HepG2 (cell line): ENCODE data around the gene SERTAD1. TPM values are rescaled to one million over a fixed set of nuclear protein-coding genes. Genes with fewer than 3 reads are reported as not detected.

Source experiments
- FOXJ3 ChIP-seq: sonication (generic); formaldehyde crosslinking; IDR thresholded peaks from 2 replicates; pipeline ENCODE4 v1.4.0; 2020; ENCODE audit warnings: missing genetic modification reagents, mild to moderate bottlenecking, borderline replicate concordance
- HNRNPK ChIP-seq: fragments of 200-400 bp; formaldehyde crosslinking; IDR thresholded peaks from 2 replicates; pipeline ENCODE4 v1.6.1; 2018; ENCODE audit warnings: low read length, low read depth, moderate library complexity, mild to moderate bottlenecking; ENCODE audit not compliant: poor library complexity, severe bottlenecking
- HNRNPUL1 ChIP-seq: fragments of 200-400 bp; formaldehyde crosslinking; IDR thresholded peaks from 2 replicates; pipeline ENCODE4 v1.6.1; 2017; ENCODE audit warnings: low read depth, mild to moderate bottlenecking, low read length, moderate library complexity
- LCORL ChIP-seq, 2 experiments: fragments of 450-650 bp in 1 of 2; sonication (generic) in 1 of 2; formaldehyde crosslinking in 1 of 2; IDR thresholded peaks; 2 replicates each; pipeline versions ENCODE4 v1.5.0 to v1.6.1; 2017 to 2020; ENCODE audit warnings: antibody characterized with exemption in 1 of 2, missing genetic modification reagents in 1 of 2
- MTF1 ChIP-seq: sonication (generic); formaldehyde crosslinking; IDR thresholded peaks from 2 replicates; pipeline ENCODE4 v1.5.0; 2020; ENCODE audit warnings: missing genetic modification reagents
- PITX1 ChIP-seq: sonication (generic); formaldehyde crosslinking; IDR thresholded peaks from 2 replicates; pipeline ENCODE4 v1.5.1; 2020; ENCODE audit warnings: mild to moderate bottlenecking, missing genetic modification reagents
- RAD21 ChIP-seq: fragments of 450-650 bp; formaldehyde crosslinking; IDR thresholded peaks from 2 replicates; pipeline ENCODE4 v1.5.0; 2020; ENCODE audit warnings: mild to moderate bottlenecking
- RBFOX2 ChIP-seq: fragments of 200-400 bp; formaldehyde crosslinking; IDR thresholded peaks from 2 replicates; pipeline ENCODE4 v1.6.1; 2017; ENCODE audit warnings: low read depth, mild to moderate bottlenecking, low read length
- ZNF432 ChIP-seq: sonication (generic); formaldehyde crosslinking; IDR thresholded peaks from 2 replicates; pipeline ENCODE4 v1.5.0; 2020; ENCODE audit warnings: missing genetic modification reagents, mild to moderate bottlenecking, borderline replicate concordance
- ZNF589 ChIP-seq: sonication (generic); formaldehyde crosslinking; conservative IDR thresholded peaks from 2 replicates; pipeline ENCODE4 v1.8.0; 2022; ENCODE audit warnings: mild to moderate bottlenecking, moderate library complexity, missing genetic modification reagents
- ZNF619 ChIP-seq: sonication (generic); formaldehyde crosslinking; IDR thresholded peaks from 2 replicates; pipeline ENCODE4 v1.4.0; 2020; ENCODE audit warnings: mild to moderate bottlenecking, missing genetic modification reagents
- ZNF883 ChIP-seq: sonication (generic); formaldehyde crosslinking; IDR thresholded peaks from 2 replicates; pipeline ENCODE4 v1.5.1; 2020; ENCODE audit warnings: mild to moderate bottlenecking, missing genetic modification reagents; ENCODE audit errors: not compliant biosample characterization
- polyA plus RNA-seq, 8 experiments: library from polyadenylated mRNA; depleted of rRNA in 3 of 8; stranded (reverse) in 7 of 8; unstranded in 1 of 8; fragments of >200 nt; fragmentation: Illumina TruSeq in 4 of 8; extraction: Trizol in 4 of 8; gene quantifications; 2 replicates each; pipeline versions ENCODE4 v1.2.1 to v1.2.3, GENCODE V29; 2011 to 2016; ENCODE audit warnings: low read depth in 4 of 8, missing spikeins in 1 of 8, mixed read lengths in 1 of 8; ENCODE audit not compliant: insufficient read depth in 1 of 8
- total RNA-seq, 5 experiments: library from RNA; depleted of rRNA; stranded (reverse); fragments of >200 nt; fragmentation: Illumina TruSeq; extraction: Trizol; gene quantifications; 2 replicates each; pipeline ENCODE4 v1.2.3, GENCODE V29; 2016; ENCODE audit warnings: low read depth in 1 of 5
- TF ChIP-seq, protein P1 (sequence below): sonication (generic); formaldehyde crosslinking; IDR thresholded peaks from 2 replicates; pipeline ENCODE4 v1.5.0; 2020; ENCODE audit warnings: missing genetic modification reagents, mild to moderate bottlenecking, borderline replicate concordance
- TF ChIP-seq, protein P2 (sequence below): sonication (generic); formaldehyde crosslinking; IDR thresholded peaks from 2 replicates; pipeline ENCODE4 v1.4.0; 2020; ENCODE audit warnings: missing genetic modification reagents
- TF ChIP-seq, protein P3 (sequence below): sonication (generic); formaldehyde crosslinking; IDR thresholded peaks from 2 replicates; pipeline ENCODE4 v1.5.0; 2020; ENCODE audit warnings: mild to moderate bottlenecking, missing genetic modification reagents
- TF ChIP-seq, protein P4 (sequence below): sonication (generic); formaldehyde crosslinking; IDR thresholded peaks from 2 replicates; pipeline ENCODE4 v1.5.0; 2020; ENCODE audit warnings: mild to moderate bottlenecking, missing genetic modification reagents
- TF ChIP-seq, protein P5 (sequence below): sonication (generic); formaldehyde crosslinking; conservative IDR thresholded peaks from 2 replicates; pipeline ENCODE4 v1.8.1; 2023; ENCODE audit warnings: missing genetic modification reagents
- TF ChIP-seq, protein P6 (sequence below), 2 experiments: sonication (generic) in 1 of 2; formaldehyde crosslinking in 1 of 2; IDR thresholded peaks; 2 replicates each; pipeline versions ENCODE4 v1.5.1 to v1.6.1; 2011 to 2020; ENCODE audit warnings: borderline replicate concordance in 1 of 2, low read depth in 1 of 2, low read length in 1 of 2, mild to moderate bottlenecking in 1 of 2, missing genetic modification reagents in 1 of 2, moderate library complexity in 1 of 2

The SERTAD1 gene
- total and polyA plus RNA-seq, 2 of the 13 experiments (the other 11 are each of a cell fraction or from before 2014, with no cell fraction given) = 4.3 to 4.5 TPM

DNA sequence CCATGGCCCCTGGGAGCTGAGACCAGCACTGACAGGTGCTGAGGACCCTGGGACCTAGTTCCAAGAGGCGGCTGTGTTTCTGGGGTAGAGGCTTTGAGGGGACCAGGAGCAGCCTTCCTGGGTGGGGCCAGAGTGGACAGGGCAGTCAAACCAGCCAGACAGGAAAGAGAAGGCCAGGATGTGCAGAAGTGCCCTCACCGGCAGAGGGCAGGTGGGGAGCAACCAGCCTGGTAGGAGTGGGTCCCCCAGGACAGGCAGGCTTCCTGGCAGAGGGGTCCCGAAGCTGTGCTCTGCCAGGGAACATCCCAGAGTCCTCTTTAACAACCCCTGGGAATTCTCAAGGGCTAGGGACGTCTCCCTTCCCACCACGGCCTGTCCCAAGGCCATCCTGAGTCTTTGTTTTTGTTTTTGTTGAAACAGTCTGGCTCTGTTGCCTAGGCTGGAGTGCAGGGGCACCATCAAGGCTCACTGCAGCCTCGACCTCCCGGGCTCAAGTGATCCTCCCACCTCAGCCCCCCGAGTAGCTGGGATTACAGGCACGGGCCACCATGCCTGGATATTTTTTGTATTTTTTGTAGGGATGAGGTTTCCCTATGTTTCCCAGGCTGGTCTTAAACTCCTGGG lies 32.8 kb downstream of the SERTAD1 start (continued):
- TF ChIP-seq ZNF619 (CRISPR knock-in tag) (no peak), RBFOX2 (no peak), HNRNPUL1 (no peak), PITX1 (no peak), LCORL (IDR thresholded peaks at IDR 0.05) (no peak), LCORL (CRISPR knock-in tag; IDR thresholded peaks at IDR 0.05) (no peak), ZNF883 (CRISPR knock-in tag) (no peak), ZNF589 (CRISPR knock-in tag) (no peak), FOXJ3 (CRISPR knock-in tag) (no peak), MTF1 (CRISPR knock-in tag) (no peak), HNRNPK (no peak), RAD21 (CRISPR knock-in tag) (0 out of 2 replicates have a peak, but pooled peaks have one; percentile 44), ZNF432 (no peak)
- TF ChIP-seq, protein P1, sequence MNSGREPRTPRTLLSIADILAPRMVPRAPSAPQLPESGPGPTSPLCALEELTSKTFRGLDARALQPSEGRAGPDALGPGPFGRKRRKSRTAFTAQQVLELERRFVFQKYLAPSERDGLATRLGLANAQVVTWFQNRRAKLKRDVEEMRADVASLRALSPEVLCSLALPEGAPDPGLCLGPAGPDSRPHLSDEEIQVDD = no peak
- TF ChIP-seq, protein P2, sequence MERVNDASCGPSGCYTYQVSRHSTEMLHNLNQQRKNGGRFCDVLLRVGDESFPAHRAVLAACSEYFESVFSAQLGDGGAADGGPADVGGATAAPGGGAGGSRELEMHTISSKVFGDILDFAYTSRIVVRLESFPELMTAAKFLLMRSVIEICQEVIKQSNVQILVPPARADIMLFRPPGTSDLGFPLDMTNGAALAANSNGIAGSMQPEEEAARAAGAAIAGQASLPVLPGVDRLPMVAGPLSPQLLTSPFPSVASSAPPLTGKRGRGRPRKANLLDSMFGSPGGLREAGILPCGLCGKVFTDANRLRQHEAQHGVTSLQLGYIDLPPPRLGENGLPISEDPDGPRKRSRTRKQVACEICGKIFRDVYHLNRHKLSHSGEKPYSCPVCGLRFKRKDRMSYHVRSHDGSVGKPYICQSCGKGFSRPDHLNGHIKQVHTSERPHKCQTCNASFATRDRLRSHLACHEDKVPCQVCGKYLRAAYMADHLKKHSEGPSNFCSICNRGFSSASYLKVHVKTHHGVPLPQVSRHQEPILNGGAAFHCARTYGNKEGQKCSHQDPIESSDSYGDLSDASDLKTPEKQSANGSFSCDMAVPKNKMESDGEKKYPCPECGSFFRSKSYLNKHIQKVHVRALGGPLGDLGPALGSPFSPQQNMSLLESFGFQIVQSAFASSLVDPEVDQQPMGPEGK (CRISPR knock-in tag) = no peak
- TF ChIP-seq, protein P3, sequence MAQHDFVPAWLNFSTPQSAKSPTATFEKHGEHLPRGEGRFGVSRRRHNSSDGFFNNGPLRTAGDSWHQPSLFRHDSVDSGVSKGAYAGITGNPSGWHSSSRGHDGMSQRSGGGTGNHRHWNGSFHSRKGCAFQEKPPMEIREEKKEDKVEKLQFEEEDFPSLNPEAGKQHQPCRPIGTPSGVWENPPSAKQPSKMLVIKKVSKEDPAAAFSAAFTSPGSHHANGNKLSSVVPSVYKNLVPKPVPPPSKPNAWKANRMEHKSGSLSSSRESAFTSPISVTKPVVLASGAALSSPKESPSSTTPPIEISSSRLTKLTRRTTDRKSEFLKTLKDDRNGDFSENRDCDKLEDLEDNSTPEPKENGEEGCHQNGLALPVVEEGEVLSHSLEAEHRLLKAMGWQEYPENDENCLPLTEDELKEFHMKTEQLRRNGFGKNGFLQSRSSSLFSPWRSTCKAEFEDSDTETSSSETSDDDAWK (CRISPR knock-in tag) = no peak
- TF ChIP-seq, protein P4, sequence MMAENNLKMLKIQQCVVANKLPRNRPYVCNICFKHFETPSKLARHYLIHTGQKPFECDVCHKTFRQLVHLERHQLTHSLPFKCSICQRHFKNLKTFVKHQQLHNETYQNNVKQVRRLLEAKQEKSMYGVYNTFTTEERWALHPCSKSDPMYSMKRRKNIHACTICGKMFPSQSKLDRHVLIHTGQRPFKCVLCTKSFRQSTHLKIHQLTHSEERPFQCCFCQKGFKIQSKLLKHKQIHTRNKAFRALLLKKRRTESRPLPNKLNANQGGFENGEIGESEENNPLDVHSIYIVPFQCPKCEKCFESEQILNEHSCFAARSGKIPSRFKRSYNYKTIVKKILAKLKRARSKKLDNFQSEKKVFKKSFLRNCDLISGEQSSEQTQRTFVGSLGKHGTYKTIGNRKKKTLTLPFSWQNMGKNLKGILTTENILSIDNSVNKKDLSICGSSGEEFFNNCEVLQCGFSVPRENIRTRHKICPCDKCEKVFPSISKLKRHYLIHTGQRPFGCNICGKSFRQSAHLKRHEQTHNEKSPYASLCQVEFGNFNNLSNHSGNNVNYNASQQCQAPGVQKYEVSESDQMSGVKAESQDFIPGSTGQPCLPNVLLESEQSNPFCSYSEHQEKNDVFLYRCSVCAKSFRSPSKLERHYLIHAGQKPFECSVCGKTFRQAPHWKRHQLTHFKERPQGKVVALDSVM (CRISPR knock-in tag) = peak; percentile 28; the same call in 1 of the 2 replicates
- TF ChIP-seq, protein P5, sequence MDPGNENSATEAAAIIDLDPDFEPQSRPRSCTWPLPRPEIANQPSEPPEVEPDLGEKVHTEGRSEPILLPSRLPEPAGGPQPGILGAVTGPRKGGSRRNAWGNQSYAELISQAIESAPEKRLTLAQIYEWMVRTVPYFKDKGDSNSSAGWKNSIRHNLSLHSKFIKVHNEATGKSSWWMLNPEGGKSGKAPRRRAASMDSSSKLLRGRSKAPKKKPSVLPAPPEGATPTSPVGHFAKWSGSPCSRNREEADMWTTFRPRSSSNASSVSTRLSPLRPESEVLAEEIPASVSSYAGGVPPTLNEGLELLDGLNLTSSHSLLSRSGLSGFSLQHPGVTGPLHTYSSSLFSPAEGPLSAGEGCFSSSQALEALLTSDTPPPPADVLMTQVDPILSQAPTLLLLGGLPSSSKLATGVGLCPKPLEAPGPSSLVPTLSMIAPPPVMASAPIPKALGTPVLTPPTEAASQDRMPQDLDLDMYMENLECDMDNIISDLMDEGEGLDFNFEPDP (CRISPR knock-in tag) = no peak
- TF ChIP-seq, protein P6, sequence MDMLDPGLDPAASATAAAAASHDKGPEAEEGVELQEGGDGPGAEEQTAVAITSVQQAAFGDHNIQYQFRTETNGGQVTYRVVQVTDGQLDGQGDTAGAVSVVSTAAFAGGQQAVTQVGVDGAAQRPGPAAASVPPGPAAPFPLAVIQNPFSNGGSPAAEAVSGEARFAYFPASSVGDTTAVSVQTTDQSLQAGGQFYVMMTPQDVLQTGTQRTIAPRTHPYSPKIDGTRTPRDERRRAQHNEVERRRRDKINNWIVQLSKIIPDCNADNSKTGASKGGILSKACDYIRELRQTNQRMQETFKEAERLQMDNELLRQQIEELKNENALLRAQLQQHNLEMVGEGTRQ (IDR thresholded peaks at IDR 0.05; ENCODE audit: low read depth, low read length) = no peak
- TF ChIP-seq, protein P6 (CRISPR knock-in tag; IDR thresholded peaks at IDR 0.05; ENCODE audit: borderline replicate concordance) = no peak
